HepG2 (cell line): ENCODE data around the gene SYS1. TPM values are rescaled to one million over a fixed set of nuclear protein-coding genes. Genes with fewer than 3 reads are reported as not detected.

ENCODE experiments used
- AHDC1 ChIP-seq: sonication (generic); formaldehyde crosslinking; IDR thresholded peaks from 2 replicates; pipeline ENCODE4 v1.5.1; 2020; ENCODE audit warnings: mild to moderate bottlenecking, missing genetic modification reagents, borderline replicate concordance
- BRD4 ChIP-seq: sonication (generic); formaldehyde crosslinking; IDR thresholded peaks from 2 replicates; pipeline ENCODE4 v1.4.0; 2020; ENCODE audit warnings: missing genetic modification reagents
- FOXK1 ChIP-seq: sonication (generic); formaldehyde crosslinking; IDR thresholded peaks from 2 replicates; pipeline ENCODE4 v1.4.0; 2020; ENCODE audit warnings: low read depth, missing genetic modification reagents, borderline replicate concordance
- HDAC2 ChIP-seq: sonication (generic); formaldehyde crosslinking; IDR thresholded peaks from 2 replicates; pipeline ENCODE4 v1.4.0; 2020; ENCODE audit warnings: missing genetic modification reagents
- KAT8 ChIP-seq: IDR thresholded peaks from 2 replicates; pipeline ENCODE4 v1.6.1; 2016; ENCODE audit warnings: missing genetic modification reagents, missing compliant biosample characterization
- MYC ChIP-seq: sonication (generic); formaldehyde crosslinking; IDR thresholded peaks from 2 replicates; pipeline ENCODE4 v1.9.0; 2021; ENCODE audit warnings: missing genetic modification reagents, borderline replicate concordance
- NR2F1 ChIP-seq, 2 experiments: fragments of 450-650 bp in 1 of 2; formaldehyde crosslinking in 1 of 2; IDR thresholded peaks; 2 replicates each; pipeline versions ENCODE4 v1.5.0 to v1.6.1; 2016 to 2020; ENCODE audit warnings: mild to moderate bottlenecking in 1 of 2, missing compliant biosample characterization in 1 of 2, missing genetic modification reagents in 1 of 2, moderate library complexity in 1 of 2
- RELA ChIP-seq: sonication (generic); formaldehyde crosslinking; IDR thresholded peaks from 2 replicates; pipeline ENCODE4 v1.4.0; 2020; ENCODE audit warnings: missing genetic modification reagents
- SALL2 ChIP-seq: sonication (generic); formaldehyde crosslinking; IDR thresholded peaks from 2 replicates; pipeline ENCODE4 v1.8.1; 2023; ENCODE audit warnings: mild to moderate bottlenecking, missing genetic modification reagents, inconsistent platforms
- TCF7 ChIP-seq: sonication (generic); IDR thresholded peaks from 2 replicates; pipeline ENCODE4 v1.6.1; 2016; ENCODE audit warnings: antibody characterized with exemption, low read depth
- ZNF24 ChIP-seq: fragments of 450-650 bp; IDR thresholded peaks from 2 replicates; pipeline ENCODE4 v1.6.1; 2017; ENCODE audit warnings: antibody characterized with exemption, mild to moderate bottlenecking
- ZNF317 ChIP-seq: sonication (generic); formaldehyde crosslinking; IDR thresholded peaks from 2 replicates; pipeline ENCODE4 v1.5.0; 2020; ENCODE audit warnings: mild to moderate bottlenecking, missing genetic modification reagents
- ZNF431 ChIP-seq: sonication (generic); formaldehyde crosslinking; IDR thresholded peaks from 2 replicates; pipeline ENCODE4 v1.9.0; 2022; ENCODE audit warnings: missing genetic modification reagents, low read depth, mild to moderate bottlenecking, borderline replicate concordance
- ZNF678 ChIP-seq: sonication (generic); formaldehyde crosslinking; IDR thresholded peaks from 2 replicates; pipeline ENCODE4 v1.4.0; 2020; ENCODE audit warnings: mild to moderate bottlenecking, missing genetic modification reagents
- ZNF781 ChIP-seq: sonication (generic); formaldehyde crosslinking; IDR thresholded peaks from 2 replicates; pipeline ENCODE4 v1.5.1; 2020; ENCODE audit warnings: borderline replicate concordance, mild to moderate bottlenecking, missing genetic modification reagents; ENCODE audit errors: not compliant biosample characterization
- ZNF788 ChIP-seq: sonication (generic); formaldehyde crosslinking; IDR thresholded peaks from 2 replicates; pipeline ENCODE4 v1.5.0; 2020; ENCODE audit warnings: mild to moderate bottlenecking, missing genetic modification reagents, borderline replicate concordance
- polyA plus RNA-seq, 8 experiments: library from polyadenylated mRNA; depleted of rRNA in 3 of 8; stranded (reverse) in 7 of 8; unstranded in 1 of 8; fragments of >200 nt; fragmentation: Illumina TruSeq in 4 of 8; extraction: Trizol in 4 of 8; gene quantifications; 2 replicates each; pipeline versions ENCODE4 v1.2.1 to v1.2.3, GENCODE V29; 2011 to 2016; ENCODE audit warnings: low read depth in 4 of 8, missing spikeins in 1 of 8, mixed read lengths in 1 of 8; ENCODE audit not compliant: insufficient read depth in 1 of 8
- total RNA-seq, 5 experiments: library from RNA; depleted of rRNA; stranded (reverse); fragments of >200 nt; fragmentation: Illumina TruSeq; extraction: Trizol; gene quantifications; 2 replicates each; pipeline ENCODE4 v1.2.3, GENCODE V29; 2016; ENCODE audit warnings: low read depth in 1 of 5
- TF ChIP-seq, protein P1 (sequence below): sonication (generic); formaldehyde crosslinking; IDR thresholded peaks from 2 replicates; pipeline ENCODE4 v1.5.0; 2020; ENCODE audit warnings: missing genetic modification reagents, mild to moderate bottlenecking, borderline replicate concordance
- TF ChIP-seq, protein P2 (sequence below): sonication (generic); formaldehyde crosslinking; IDR thresholded peaks from 2 replicates; pipeline ENCODE4 v1.8.0; 2022; ENCODE audit warnings: missing genetic modification reagents, mild to moderate bottlenecking, moderate library complexity, borderline replicate concordance
- TF ChIP-seq, protein P3 (sequence below): sonication (generic); formaldehyde crosslinking; IDR thresholded peaks from 2 replicates; pipeline ENCODE4 v1.4.0; 2020; ENCODE audit warnings: missing genetic modification reagents

SYS1 gene
- total and polyA plus RNA-seq, 2 of the 13 experiments (the other 11 are each of a cell fraction or from before 2014, with no cell fraction given), result 38.3 to 65.6 TPM

DNA sequence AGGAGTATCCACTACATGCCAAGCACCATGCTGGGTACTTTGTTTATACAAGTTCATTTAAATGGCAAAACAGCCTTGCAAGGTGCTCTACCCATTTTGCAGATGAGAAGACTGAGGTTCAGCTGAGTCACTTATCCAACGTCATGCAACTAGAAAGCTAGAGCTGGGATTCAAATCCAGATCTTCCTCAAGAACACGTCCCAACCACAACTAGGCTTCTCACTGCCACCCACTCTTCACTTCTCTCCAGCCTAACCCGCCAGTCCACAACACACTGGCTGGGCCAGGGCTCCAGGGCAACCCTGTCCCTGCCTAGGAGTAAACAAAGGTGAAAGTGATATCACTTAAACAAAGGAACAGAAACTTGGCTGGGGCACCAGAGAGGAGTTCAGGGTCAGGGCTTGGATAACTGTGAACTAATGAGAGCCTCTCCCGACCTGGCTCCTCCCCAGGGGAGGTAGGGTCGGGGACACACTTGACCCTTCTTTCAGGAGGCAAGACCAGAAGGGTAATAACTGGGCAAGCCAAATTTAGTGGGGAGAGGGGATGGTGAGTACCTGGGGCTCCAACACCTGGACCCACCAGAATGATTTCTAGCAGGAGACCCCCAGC lies 22.6 kb upstream of the SYS1 start (continued):
- TF ChIP-seq AHDC1 (CRISPR knock-in tag) (no peak; the same call in 1 of the 2 replicates), RELA (CRISPR knock-in tag) (0 out of 2 replicates have a peak, but pooled peaks have one; percentile 51), HDAC2 (CRISPR knock-in tag) (peak; percentile 70), SALL2 (CRISPR knock-in tag) (no peak), KAT8 (CRISPR knock-in tag) (peak; percentile 50; the same call in 1 of the 2 replicates), ZNF24 (peak; percentile 83), ZNF781 (peak; percentile 85), TCF7 (no peak; the same call in 1 of the 2 replicates), ZNF317 (no peak), ZNF431 (no peak), NR2F1 (CRISPR knock-in tag; IDR thresholded peaks at IDR 0.05) (peak; percentile 51 to 66; a peak in 3 of 4 replicates), ZNF788 (CRISPR knock-in tag) (peak; percentile 64; the same call in 1 of the 2 replicates), FOXK1 (CRISPR knock-in tag) (peak; percentile 92), ZNF678 (CRISPR knock-in tag) (no peak), BRD4 (CRISPR knock-in tag) (peak; percentile 46; the same call in 1 of the 2 replicates), MYC (peak; percentile 35; the same call in 1 of the 2 replicates)
- TF ChIP-seq, protein P1, sequence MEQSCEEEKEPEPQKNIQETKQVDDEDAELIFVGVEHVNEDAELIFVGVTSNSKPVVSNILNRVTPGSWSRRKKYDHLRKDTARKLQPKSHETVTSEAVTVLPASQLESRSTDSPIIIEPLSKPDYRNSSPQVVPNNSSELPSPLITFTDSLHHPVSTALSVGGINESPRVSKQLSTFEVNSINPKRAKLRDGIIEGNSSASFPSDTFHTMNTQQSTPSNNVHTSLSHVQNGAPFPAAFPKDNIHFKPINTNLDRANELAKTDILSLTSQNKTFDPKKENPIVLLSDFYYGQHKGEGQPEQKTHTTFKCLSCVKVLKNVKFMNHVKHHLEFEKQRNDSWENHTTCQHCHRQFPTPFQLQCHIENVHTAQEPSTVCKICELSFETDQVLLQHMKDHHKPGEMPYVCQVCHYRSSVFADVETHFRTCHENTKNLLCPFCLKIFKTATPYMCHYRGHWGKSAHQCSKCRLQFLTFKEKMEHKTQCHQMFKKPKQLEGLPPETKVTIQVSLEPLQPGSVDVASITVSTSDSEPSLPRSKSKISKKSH (CRISPR knock-in tag), result no peak
- TF ChIP-seq, protein P2, sequence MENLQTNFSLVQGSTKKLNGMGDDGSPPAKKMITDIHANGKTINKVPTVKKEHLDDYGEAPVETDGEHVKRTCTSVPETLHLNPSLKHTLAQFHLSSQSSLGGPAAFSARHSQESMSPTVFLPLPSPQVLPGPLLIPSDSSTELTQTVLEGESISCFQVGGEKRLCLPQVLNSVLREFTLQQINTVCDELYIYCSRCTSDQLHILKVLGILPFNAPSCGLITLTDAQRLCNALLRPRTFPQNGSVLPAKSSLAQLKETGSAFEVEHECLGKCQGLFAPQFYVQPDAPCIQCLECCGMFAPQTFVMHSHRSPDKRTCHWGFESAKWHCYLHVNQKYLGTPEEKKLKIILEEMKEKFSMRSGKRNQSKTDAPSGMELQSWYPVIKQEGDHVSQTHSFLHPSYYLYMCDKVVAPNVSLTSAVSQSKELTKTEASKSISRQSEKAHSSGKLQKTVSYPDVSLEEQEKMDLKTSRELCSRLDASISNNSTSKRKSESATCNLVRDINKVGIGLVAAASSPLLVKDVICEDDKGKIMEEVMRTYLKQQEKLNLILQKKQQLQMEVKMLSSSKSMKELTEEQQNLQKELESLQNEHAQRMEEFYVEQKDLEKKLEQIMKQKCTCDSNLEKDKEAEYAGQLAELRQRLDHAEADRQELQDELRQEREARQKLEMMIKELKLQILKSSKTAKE (CRISPR knock-in tag), result peak; percentile 84
- TF ChIP-seq, protein P3, sequence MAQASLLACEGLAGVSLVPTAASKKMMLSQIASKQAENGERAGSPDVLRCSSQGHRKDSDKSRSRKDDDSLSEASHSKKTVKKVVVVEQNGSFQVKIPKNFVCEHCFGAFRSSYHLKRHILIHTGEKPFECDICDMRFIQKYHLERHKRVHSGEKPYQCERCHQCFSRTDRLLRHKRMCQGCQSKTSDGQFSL, result no peak
